Inflammatory macrophage treated with lipopolysaccharide for 1 hour (primary cell): Measurements from ENCODE around the gene NRXN3.

ENCODE experiments used
- DNase-seq, 2 donors: peaks; one replicate each; pipeline ENCODE4 v3.0.0-alpha.2; 2020 to 2022

Gene NRXN3

DNA sequence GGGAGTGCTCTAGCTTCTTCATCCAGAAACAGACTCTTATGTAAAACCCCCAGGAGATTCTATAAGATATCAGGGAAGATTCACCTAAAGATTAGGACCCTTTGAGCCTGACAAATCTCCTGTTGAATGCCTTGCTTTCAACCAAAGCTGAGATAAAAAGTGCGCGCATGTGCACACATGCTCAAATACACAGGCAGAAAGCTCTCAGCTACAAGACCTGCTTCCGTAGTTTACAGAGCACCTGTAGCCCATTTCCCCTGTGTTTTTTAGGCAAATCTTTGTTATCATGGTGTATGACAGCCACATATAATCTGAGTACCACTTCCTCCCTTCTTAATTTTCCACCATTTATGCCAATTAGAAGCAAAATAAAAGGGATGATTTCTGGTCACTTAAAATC is 866.9 kb downstream of the NRXN3 start:
- DNase-seq = no peak

DNA sequence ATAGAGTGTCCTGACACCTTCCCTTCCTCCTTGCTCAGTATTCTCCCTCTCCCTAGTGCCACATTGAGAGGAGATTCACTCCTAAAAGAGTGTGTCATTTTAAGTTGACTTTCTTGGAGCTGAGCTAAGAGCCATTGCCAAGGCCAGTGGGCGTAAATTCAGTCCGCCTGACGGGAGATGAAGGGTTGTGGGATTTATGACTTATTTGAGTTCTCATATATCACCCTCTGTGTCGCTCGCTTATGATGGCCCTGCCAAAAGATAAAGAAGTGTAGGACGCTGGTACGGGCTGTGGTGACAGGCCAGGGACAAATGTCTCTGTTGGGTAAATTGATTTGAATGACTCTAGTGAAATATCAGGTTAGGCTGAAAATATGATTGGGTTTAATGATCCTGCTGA is 867.4 kb downstream of the NRXN3 start:
- DNase-seq = no peak

DNA sequence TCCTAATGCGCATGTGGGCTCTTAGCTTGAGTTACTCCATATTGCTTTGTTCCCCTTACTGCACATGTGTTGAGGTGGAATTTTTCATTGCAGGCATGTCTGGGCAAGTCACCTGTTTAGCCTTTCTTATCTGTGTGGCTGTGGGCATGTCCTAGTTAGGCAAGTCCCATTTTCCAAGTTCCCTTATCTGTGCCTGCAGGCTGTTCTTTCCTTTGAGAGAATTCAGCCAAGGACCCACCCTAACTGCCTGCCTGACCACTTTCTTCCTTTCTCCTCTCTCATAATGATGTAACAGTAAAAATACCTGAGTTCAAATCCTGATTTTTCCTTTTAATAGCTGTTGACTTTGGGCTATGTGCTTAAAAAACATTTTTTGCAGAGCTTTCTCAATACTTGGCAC is 870.6 kb downstream of the NRXN3 start:
- no peak for DNase-seq

DNA sequence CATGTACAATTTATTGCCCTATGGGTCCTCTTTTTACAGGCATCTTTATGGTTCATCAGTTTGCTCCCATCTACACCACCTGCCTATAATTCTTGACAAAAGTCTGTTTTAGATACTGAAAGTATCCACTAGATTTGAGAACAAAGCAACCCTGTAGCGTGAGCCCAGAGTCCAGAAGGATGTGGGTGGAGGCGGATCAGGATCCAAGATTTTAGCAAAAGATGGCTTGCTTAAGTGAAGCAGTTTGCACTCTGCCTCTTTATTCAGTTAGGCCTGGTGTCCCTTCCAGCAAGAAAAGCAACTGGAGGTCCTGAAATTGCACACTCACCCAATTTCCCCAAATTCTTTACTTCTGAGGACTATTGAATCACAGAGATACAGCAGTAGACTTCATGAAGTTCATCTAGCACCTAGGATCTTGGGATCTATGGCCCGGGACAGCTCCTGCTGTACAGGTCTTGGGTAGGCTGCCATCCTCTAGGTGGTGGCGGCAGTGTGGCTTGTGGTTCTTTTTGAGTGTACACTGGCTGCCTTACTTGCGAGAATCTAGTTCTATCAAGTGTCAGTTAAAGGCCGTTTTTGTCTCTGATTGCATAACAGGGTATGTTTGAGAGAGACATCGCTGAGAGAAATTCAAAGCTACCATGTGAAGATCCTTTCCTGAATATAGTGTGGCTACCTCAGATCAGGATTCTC is 873.2 kb downstream of the NRXN3 start:
- DNase-seq = no peak

DNA sequence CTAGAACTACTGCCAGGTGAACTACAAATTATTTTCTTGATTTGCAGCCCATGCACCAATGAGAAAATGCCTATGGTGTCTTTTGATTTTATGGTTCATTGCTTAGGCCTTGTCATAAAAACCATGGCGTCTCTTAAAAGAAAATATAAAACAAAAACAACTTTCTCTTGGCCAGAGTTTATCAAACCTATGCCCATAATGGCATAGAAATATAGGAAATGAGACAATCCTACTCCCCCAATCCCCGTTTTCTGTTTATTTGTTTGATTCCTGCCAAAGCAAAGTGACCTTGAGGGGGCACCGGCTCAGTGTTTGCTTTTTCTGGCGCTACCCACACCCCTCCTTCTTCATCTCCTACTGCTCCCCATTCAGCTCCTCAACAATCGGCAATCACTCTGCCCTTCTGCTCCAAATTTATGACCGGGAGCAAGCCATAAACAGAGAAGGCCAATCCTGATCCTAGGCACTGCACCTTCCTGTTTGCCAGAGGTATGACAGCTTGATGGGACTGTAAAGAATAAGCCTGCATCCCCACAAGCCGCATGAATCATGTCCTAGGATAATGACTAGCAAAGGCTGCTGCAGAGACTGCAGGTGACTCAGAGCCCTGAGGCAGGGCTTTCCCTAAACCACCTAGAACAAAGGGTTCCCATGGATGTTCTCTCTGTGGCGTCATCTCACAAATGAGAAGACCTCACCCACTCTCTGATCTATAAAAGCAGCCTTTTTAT is 874.9 kb downstream of the NRXN3 start:
- DNase-seq = no peak

DNA sequence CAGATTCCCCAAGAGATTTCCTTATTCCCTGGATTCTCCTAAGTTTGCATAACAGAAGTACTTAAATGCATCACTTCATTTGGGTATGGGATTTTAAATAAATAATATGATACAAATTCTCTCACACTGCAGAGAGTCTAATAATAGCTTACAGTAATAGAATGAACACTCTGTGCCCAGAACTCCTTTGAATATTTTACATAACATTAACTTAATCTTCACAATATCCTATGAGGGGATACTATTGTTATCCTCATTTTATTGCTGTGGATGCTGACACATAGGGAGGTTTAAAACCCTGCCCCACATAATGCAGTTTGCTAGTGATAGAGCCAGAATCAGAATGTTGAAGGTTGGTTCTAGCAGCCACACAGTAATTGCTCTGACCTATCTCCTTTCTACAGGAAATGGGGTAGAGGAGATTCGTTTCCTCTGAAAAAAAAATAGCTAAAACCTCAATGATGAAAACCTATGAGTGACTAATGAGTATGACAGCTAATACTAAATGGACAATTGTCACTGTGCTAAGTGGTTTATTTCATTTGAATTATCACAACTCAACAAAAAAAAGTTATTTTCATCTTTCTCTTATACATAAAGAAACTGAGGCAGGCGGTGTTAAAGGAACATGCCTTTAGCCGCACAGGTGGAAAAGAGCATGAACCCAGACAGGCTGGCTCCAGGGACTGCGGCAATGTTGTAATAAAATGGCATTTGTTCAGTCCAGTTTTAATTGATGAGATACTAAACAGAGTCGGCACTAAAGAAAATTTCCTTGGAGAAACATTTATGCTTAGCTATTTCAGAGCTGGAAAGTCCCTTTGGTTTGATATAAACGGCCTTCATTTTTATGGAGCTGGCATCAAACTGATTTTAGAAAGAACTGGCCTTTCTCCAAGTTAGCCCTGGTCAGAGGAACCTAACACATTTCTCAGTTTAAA is 880.9 kb downstream of the NRXN3 start:
- DNase-seq = no peak

DNA sequence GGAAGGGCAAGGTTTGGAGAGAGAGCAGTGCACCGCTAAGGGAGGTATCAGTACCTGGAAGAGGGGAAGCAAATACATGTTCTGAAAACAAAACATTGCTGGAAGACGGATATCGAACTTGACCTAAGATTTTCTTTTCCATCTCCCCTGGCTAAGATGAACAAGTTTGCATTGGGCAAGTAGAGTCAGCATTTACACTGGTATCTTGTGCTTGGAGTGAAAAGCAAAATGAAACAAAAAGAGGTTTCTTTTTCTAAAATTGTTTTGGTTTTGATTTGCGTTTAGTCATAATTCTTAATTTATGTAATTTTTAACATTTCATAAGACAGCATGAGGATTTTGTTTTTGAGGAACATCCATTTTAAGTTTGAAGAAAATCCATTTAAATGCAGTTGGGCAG is 881.6 kb downstream of the NRXN3 start:
- peak; percentile 5 to 11 for DNase-seq

DNA sequence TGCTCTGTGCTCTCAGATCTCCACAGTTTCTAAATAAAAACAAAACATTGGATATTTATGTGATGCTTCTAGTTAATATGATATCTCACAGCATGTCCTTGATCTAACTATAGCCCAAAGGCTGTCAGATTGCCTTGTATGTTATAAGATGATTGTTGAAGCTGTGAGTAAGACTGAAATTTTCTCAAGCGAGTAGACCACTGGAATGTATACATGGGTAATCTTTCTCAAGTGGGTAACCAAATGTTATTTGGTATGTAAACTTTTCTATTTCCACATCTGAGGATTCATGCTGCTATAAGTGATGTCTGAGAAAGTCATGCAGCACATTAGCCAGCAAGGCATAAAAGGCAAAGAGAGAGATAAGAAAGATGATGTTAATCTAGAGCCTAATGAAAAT is 886.7 kb downstream of the NRXN3 start:
- no peak for DNase-seq

DNA sequence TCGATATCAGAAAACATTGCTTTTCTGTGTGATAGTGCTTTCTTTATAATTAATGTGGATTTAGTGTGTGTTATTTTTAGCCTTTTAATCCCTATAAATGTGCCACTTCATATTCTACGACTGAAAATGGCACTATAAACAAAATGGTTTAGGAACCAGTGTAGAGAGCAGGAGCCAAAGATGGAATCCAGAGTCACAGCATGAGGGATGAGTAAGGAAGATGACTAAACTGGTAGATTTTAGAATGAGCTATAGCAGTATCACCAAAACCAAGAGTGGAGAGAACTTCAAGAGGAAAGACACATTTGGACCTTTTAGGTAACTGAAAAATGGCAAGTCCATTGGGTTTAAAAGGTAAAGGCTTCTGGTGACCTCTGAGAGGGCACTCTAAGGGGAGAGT is 887.2 kb downstream of the NRXN3 start:
- no peak for DNase-seq

DNA sequence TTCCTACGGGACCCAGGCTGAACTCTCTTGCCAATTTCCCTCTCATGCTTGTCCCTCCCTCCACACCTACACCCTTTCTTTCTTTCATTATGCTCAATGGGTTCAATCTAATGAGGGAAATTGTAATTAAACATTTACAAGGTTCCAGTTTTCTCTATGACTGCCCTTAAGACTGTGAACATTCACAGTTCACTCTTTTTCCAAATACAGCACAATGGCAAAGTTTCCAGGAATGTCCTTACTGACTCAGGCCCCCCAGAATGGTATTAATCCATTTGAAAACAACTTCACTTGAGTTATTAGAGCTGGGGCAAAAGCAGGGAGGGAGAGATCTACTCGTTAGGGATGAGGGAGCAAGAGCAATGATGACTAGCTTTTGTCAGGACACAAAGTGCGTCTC is 892.1 kb downstream of the NRXN3 start:
- no peak for DNase-seq

DNA sequence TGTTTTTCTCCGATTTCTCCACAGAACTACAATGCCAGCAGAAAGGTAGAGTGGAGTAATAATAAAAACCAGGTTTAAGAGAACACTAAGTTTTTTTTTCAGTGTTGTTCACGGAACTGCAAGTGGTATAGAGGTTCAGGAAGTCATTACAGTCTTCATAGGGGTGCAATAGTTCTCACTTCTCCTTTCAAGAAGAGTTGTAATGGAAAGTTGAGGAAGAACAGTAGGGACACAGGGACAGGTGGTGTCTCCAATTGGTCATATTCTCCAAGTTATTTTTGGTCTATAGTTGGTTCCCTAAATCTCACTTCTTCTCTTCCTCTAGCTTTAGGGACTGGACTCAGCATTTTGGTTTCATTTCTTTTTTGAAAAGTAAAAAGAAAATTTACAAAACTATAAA is 894.0 kb downstream of the NRXN3 start:
- peak; percentile 28 to 51 for DNase-seq

DNA sequence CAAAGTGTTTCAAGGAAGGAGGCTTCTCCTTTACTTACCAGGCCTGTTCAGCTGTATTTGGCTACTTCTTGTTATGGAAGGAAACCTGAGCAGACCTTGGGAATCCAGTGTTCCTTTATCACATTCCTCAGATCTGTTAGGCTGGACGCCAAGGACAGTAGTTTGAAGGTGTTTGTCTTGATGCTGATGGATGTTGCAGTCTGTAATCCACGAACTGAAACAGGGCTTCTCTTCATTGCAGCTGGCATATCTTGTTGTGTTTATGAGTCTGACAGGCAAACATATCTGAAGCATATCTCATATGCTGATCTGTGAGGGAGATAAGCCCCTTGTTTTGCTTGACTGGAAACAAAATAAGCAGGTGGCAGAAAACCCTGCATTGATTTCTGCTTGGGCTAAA is 904.3 kb downstream of the NRXN3 start:
- no peak for DNase-seq

DNA sequence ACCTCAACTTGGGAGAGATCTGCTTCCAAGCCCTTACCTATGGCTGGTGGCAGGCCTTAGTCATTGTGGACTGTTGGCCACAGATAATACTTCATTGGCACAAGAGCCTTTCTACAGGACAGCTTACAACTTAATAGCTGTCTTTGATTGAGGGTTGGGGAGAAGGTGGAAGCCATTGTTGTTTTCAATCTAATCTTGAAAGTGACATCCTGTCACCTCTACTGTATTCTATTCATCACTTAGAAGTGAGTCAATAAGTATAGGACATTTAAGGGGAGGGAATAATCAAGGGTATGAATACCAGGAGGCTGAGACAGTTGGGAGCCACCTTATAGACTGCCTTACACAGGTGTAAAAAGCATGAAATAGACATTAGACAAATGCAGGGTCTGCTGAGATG is 906.3 kb downstream of the NRXN3 start:
- no peak for DNase-seq

DNA sequence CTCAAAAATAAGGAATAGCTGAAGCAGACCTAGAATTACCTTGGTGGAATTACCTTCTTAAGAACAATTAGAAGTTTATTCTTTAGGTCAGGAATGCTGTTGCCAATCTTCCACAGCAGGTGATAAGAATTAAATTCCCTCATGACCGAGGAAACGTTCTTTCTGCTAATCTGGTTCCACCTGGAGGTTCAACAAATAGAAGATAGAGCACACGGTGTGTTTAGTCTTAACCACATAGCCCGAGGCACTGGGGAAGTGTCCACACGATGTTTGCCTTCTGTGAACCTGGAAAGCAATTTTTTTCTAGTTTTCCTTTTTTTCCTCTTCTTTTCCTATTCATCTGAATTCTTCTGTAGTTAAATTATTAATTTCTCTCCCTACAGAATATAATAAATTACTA is 906.9 kb downstream of the NRXN3 start:
- DNase-seq = no peak

DNA sequence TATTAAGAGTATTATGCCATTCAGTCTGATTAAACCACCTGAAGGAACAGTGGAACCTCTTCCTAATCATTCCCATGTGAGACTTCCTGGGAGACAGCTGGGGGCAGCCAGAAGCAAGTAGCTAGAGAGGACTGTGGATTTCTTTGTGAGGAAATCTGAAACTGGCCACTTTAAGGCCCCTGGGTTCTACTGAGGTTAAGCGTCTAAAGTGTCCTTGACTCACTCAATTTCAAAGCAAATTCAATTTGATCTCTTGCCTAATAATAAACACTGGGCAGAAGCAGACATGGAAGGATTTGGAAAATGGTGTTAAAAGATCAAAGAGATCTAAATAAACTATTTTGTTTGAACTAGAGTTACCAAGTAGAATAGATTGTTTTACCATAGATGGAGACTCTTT is 909.9 kb downstream of the NRXN3 start:
- no peak for DNase-seq

DNA sequence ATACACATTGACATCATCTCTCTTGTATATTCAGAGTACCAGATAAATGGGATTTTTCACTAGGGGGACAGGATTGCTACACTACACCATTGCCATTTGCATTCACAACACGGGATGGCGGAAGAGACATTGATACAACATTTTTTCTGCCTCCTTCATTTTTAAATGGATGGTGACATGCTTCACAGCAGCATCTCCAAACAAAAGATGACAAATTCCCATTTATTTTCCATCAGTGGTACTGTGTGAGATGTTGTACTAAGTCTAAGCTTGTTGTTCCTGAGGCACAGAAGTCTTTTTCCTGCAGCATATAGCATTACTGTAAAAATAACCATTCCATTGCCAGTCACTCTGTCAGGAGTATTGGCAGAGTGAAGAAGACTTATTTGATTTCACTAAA is 912.7 kb downstream of the NRXN3 start:
- DNase-seq = no peak

DNA sequence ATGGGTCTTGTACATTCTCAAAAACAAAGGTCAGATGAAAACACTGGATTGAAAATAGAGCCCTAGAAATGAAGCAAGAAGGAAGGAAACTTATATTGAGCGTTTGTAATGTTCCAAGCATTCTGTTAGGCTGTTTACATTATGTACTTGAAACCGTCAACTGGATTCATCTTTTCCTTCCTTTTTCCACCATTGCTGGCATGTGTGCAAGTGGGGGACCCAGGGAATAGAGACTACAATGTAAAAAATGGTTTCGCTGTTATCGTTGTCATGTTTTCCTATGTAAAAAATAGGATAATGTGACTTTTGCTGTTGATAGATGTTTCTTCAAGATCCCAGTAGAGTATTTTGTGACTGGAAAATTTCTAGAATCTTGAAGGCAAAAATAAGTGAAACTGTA is 913.2 kb downstream of the NRXN3 start:
- DNase-seq = no peak

DNA sequence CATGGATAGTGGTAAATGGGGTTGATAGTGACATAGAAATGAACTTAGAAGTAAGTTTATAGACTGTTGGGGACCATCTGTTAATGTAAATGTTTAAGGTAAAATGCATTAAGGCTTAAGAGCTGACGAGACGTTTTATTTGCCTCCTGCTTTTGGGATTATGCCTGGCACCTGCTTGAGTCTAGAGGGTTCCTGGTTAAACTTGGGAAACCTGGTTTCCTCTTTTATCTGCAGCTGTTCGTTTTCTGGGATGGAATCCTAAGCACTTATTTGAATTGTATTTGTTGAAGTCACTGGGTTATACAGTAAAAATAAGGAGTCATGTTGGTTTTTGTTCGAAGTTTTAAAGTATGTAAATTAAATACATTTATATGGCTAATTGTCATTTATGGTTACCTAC is 914.7 kb downstream of the NRXN3 start:
- DNase-seq = no peak

DNA sequence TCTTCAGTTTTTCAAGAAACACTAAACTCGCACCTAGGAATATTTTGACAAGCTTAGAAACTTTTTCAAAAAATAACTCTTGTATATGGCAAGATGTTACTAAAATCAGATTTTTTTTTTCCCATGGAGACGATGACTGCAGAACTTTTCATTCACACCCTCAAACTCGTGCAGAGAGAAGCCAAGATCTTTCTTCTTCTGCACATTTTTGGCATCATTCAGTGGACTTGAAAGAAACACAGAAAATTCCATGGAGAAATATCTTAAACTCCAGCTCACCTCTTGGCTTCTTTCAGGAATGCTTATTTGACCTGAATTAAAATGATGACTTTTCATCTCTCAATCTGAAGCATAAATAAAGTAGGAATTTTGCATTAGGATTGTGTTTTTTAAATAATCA is 919.4 kb downstream of the NRXN3 start:
- DNase-seq = no peak

DNA sequence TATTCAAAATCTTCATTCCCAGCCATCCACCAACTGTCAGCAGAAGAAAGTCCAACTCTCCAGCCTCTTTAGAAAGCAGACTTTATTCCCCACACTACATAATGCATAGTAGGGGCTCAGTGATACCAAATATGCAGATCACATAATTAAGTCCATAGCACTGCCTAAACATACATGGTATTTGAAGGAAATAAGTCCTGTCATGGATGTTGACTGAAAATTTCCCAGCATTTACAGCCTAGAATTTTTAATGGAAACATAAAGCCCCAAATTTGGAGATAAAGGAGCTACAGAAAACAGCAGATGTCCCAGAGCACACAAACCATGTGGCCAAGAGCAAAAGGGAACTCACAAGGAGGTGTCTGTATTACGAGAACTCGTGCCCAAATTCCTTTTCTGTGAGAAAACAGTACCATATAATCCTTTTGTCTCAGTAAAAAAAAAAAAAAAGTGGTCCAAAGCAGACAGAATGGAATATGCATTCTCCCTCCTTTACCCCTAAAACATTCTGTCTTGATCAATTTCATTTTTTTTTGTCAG is 920.5 kb downstream of the NRXN3 start:
- DNase-seq = no peak

DNA sequence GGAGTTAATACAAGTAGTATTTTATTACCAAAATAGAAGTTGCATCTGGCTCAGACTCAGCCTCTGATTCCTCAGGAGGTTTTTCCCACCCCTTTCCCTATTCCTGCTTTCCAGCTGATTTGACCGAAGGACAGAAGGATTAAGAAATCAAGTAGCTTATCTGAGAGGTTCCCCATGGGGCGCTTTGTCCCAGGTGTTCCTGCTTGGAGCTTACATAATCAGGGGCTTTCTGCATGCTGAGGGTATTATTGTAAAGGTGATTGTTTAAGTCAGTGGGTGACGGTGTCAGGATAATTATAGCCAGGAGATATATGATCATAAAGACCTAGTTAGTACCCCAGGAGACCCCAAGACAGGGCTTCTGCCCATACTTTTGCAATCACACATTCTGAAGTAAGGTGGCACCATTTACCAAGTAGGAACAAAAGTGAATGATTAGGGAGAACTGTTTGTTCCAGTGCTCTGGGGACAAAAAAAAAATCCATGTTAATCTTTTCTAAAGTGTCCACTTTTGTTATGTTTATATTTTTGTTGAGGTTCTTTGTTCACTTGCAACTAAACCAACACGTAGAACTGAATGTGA is 921.3 kb downstream of the NRXN3 start:
- no peak for DNase-seq

DNA sequence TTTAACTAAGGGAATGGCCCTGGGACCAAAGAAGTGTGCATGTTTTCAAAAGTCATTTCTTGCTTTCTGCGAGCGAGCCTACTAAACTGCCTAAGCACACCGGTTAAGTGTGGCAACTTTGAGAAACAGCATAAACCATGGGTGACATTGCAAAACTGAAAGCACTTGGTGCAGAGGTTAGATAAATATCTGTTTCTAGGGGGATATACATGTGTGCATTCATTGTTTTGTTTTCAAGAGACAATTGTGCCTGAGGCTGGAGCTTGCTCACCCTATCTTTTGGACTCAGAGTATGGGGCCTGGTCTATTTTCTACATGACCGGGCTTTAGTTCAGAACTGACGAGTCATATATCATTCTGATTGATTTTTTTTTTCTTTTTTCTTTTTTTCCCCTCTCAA is 923.4 kb downstream of the NRXN3 start:
- no peak for DNase-seq

DNA sequence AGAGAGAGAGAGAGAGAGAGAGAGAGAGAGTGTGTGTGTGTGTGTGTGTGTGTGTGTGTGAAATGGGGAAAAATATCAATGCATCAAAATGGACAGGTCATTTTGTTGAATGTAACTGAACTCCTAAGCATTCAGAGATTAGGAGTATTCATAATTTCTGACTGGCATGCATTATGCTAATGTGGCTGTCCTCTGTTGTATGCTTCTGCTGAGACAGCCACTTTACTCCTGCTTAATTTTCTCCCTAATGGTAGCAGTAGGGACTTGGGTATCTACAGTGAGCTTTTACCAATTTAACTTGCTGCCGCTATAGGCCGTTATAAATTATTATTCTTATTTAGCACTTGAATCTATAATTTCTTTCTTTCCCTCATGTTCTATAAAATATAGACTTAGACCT is 924.8 kb downstream of the NRXN3 start:
- no peak for DNase-seq
